ENCODE results near the gene HDX.

HDX gene

GRCh38 chrX:84475596-84475995, 26.7 kb downstream of the HDX start:
- TF ChIP-seq CTCF (IDR thresholded peaks at IDR 0.05; ENCODE audit: borderline replicate concordance, insufficient read depth, low read depth, low read length) = no peak
- no peak overlapping the region for H3K4me3 ChIP-seq (ENCODE audit: low read depth, low read length)

- TF ChIP-seq CTCF (IDR thresholded peaks at IDR 0.05; ENCODE audit: borderline replicate concordance, insufficient read depth, low read depth, low read length) = no peak
- H3K4me3 ChIP-seq (ENCODE audit: low read depth, low read length) = no peak overlapping the region
Observed at GRCh38 chrX:84475101-84475500, 27.2 kb downstream of the HDX start.

GRCh38 chrX:84469226-84469625, 33.0 kb downstream of the HDX start:
- TF ChIP-seq CTCF (IDR thresholded peaks at IDR 0.05; ENCODE audit: borderline replicate concordance, insufficient read depth, low read depth, low read length) = no peak

GRCh38 chrX:84467898-84468297, 34.4 kb downstream of the HDX start:
- no peak overlapping the region for H3K4me3 ChIP-seq (ENCODE audit: low read depth, low read length)
- TF ChIP-seq CTCF (IDR thresholded peaks at IDR 0.05; ENCODE audit: borderline replicate concordance, insufficient read depth, low read depth, low read length) = no peak

More at GRCh38 chrX:84469226-84469625, 33.0 kb downstream of the HDX start:
- H3K4me3 ChIP-seq (ENCODE audit: low read depth, low read length) = no peak overlapping the region

GRCh38 chrX:84453351-84454246, 48.7 kb downstream of the HDX start:
- no peak for TF ChIP-seq CTCF (IDR thresholded peaks at IDR 0.05; ENCODE audit: borderline replicate concordance, insufficient read depth, low read depth, low read length)
- H3K4me3 ChIP-seq (ENCODE audit: low read depth, low read length) = no peak overlapping the region

GRCh38 chrX:84441143-84441542, 61.1 kb downstream of the HDX start:
- TF ChIP-seq CTCF (IDR thresholded peaks at IDR 0.05; ENCODE audit: borderline replicate concordance, insufficient read depth, low read depth, low read length) = no peak
- H3K4me3 ChIP-seq (ENCODE audit: low read depth, low read length) = no peak overlapping the region

- H3K4me3 ChIP-seq (ENCODE audit: low read depth, low read length) = no peak overlapping the region
- TF ChIP-seq CTCF (IDR thresholded peaks at IDR 0.05; ENCODE audit: borderline replicate concordance, insufficient read depth, low read depth, low read length) = no peak
Observed at GRCh38 chrX:84415140-84415539, 87.1 kb downstream of the HDX start.

Data from GM12875 (cell line).